Embryonic facial prominence (tissue), 1 donor: ENCODE data around the gene SLC35A1.
A peak's percentile ranks its signal among the peaks of the same experiment; 100 is the strongest.
"Not testable (repeated sequence)": the region's sequence is repeated elsewhere in the genome, so short reads cannot be mapped to it uniquely, and the experiment has no call there.

Experiments used
- DNase-seq: peaks from one replicate; pipeline ENCODE4 v3.0.0-alpha.2; 2016; ENCODE audit errors: extremely low spot score

Gene SLC35A1

GRCh38 chr6:87472525-87473418, at the start of gene SLC35A1:
Gene SLC35A1 (plus strand): TSS chr6:87472974. CDS start chr6:87473004, 30 bp downstream.
- peak; percentile 77 for DNase-seq

GRCh38 chr6:87426789-87427188, 46.0 kb upstream of the SLC35A1 start:
- no peak for DNase-seq

- no peak for DNase-seq
Measured at GRCh38 chr6:87430499-87430898, 42.3 kb upstream of the SLC35A1 start.

GRCh38 chr6:87431263-87431662, 41.5 kb upstream of the SLC35A1 start:
- no peak for DNase-seq

- DNase-seq, result peak; percentile 55
Measured at GRCh38 chr6:87436435-87436834, 36.3 kb upstream of the SLC35A1 start.

GRCh38 chr6:87441711-87442110, 31.1 kb upstream of the SLC35A1 start:
- no peak for DNase-seq

GRCh38 chr6:87444362-87444761, 28.4 kb upstream of the SLC35A1 start:
- no peak for DNase-seq

- DNase-seq, result no peak
Measured at GRCh38 chr6:87465051-87465450, 7.7 kb upstream of the SLC35A1 start.

- no peak for DNase-seq
Measured at GRCh38 chr6:87473419-87473903, 687 bp downstream of the SLC35A1 start.

- no peak for DNase-seq
Measured at GRCh38 chr6:87481931-87482330, 9.2 kb downstream of the SLC35A1 start.

- no peak for DNase-seq
Measured at GRCh38 chr6:87482366-87482765, 9.6 kb downstream of the SLC35A1 start.

GRCh38 chr6:87483929-87484328, 11.2 kb downstream of the SLC35A1 start:
- DNase-seq, result no peak

- DNase-seq, result no peak
Measured at GRCh38 chr6:87484491-87484890, 11.7 kb downstream of the SLC35A1 start.

- no peak for DNase-seq
Measured at GRCh38 chr6:87487555-87487954, 14.8 kb downstream of the SLC35A1 start.

- not testable (repeated sequence) for DNase-seq
Measured at GRCh38 chr6:87489326-87489725, 16.6 kb downstream of the SLC35A1 start.

GRCh38 chr6:87494761-87495422, 22.1 kb downstream of the SLC35A1 start:
- DNase-seq, result no peak

- DNase-seq, result no peak
Measured at GRCh38 chr6:87498048-87498447, 25.3 kb downstream of the SLC35A1 start.

- no peak for DNase-seq
Measured at GRCh38 chr6:87501809-87502572, 29.2 kb downstream of the SLC35A1 start.

- DNase-seq, result no peak
Measured at GRCh38 chr6:87504441-87504840, 31.7 kb downstream of the SLC35A1 start.

- no peak for DNase-seq
Measured at GRCh38 chr6:87514831-87515230, 42.1 kb downstream of the SLC35A1 start.

- DNase-seq, result no peak
Measured at GRCh38 chr6:87518453-87518852, 45.7 kb downstream of the SLC35A1 start.

GRCh38 chr6:87522686-87523085, 49.9 kb downstream of the SLC35A1 start:
- DNase-seq, result no peak
